Breast epithelium (tissue), 3 donors: Measurements from ENCODE around the gene ELL.

Source experiments
- POLR2AphosphoS5 ChIP-seq, 3 donors: sonication (generic); formaldehyde crosslinking; IDR thresholded peaks; one replicate each; pipeline ENCODE4 v1.6.1; 2017; ENCODE audit warnings: antibody characterized with exemption in 3 of 3
- TF ChIP-seq, protein P1 (sequence below), 3 donors: fragments of 450-650 bp; IDR thresholded peaks; one replicate each; pipeline ENCODE4 v1.5.1; 2016 to 2017; ENCODE audit warnings: antibody characterized with exemption in 3 of 3, mild to moderate bottlenecking in 3 of 3, moderate library complexity in 3 of 3

DNA sequence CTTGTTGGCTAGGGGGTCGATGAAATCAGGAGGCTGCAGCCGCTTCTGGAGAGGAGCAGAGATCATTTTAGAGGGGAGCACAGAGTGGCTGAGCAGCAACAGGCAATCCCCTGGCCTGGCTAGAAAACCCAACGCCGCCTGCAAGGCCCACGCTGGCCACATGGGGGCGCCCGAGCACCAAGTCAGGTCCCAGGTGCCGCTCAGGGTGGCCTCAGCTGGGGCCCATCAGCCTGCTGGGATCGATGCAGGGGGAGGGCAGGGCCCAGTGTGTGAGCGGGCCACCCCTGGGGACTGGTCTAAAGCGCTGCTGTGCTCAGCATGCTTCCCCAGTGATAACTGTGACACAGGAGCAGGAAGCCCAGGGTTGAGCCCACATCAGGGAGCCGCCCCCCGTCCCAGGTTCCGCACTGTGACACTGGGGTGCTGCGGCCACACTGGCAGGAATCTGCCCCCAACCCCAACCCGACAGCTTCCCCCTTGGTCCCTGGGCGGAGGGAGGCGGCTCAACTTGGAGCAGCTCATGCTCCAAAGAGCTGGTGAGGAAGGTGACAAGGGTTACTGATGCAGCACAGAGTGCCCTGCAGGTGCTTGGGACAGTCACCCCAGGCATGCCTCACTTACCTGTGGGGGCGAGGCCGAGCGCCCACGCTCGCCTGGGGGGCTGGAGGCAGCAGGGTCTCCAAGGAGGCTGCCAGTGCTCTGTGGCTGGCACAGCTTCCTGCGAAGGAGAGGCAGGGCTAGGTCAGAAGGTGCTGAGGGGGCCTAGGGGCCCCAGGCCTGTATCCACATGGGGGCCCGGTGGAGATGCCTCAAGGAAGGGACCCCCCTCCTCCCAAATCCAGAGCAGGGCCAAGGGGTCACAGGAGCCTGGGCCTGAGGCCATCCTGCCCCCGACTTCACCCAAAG is 70.7 kb downstream of the ELL start:
- TF ChIP-seq POLR2AphosphoS5 (IDR thresholded peaks at IDR 0.05) = peak; percentile 25 to 72 (median 40)
- TF ChIP-seq, protein P1, sequence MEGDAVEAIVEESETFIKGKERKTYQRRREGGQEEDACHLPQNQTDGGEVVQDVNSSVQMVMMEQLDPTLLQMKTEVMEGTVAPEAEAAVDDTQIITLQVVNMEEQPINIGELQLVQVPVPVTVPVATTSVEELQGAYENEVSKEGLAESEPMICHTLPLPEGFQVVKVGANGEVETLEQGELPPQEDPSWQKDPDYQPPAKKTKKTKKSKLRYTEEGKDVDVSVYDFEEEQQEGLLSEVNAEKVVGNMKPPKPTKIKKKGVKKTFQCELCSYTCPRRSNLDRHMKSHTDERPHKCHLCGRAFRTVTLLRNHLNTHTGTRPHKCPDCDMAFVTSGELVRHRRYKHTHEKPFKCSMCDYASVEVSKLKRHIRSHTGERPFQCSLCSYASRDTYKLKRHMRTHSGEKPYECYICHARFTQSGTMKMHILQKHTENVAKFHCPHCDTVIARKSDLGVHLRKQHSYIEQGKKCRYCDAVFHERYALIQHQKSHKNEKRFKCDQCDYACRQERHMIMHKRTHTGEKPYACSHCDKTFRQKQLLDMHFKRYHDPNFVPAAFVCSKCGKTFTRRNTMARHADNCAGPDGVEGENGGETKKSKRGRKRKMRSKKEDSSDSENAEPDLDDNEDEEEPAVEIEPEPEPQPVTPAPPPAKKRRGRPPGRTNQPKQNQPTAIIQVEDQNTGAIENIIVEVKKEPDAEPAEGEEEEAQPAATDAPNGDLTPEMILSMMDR (IDR thresholded peaks at IDR 0.05) = peak; percentile 93 to 97 (median 96)
